ENCODE data around the gene IGF2BP3. TPM values are rescaled to one million over a fixed set of nuclear protein-coding genes. Genes with fewer than 3 reads are reported as not detected.

The IGF2BP3 gene
- total RNA-seq, 1 donor from 2014 or later: 1.2 TPM

DNA sequence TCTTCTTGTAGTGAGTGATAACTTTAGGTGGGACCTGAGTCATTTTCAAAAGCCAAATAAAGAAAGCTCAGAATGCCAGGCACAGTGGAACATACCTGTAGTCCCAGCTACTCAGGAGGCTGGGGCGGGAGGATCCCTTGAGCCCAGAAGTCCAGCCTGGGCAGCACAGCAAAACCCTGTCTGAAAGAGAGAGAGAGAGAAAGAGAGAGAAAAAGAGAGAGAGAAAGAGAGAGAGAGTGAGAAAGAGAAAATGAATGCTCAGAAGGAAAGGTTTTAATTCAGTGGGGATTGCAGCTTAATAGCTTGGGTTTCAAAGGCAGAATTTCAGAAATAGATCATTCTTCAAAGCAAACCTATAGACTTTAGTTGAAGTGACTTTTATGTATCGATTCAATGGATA lies 198.0 kb downstream of the IGF2BP3 start:
- no peak for DNase-seq (ENCODE audit: low spot score)

- DNase-seq (ENCODE audit: low spot score): no peak
These were observed 201.5 kb downstream of the IGF2BP3 start for GRCh38 chr7:23268746-23269145.

GRCh38 chr7:23268167-23268566 lies 202.1 kb downstream of the IGF2BP3 start:
- no peak for DNase-seq (ENCODE audit: low spot score)

GRCh38 chr7:23267357-23267756 lies 202.9 kb downstream of the IGF2BP3 start:
- no peak for DNase-seq (ENCODE audit: low spot score)

DNA sequence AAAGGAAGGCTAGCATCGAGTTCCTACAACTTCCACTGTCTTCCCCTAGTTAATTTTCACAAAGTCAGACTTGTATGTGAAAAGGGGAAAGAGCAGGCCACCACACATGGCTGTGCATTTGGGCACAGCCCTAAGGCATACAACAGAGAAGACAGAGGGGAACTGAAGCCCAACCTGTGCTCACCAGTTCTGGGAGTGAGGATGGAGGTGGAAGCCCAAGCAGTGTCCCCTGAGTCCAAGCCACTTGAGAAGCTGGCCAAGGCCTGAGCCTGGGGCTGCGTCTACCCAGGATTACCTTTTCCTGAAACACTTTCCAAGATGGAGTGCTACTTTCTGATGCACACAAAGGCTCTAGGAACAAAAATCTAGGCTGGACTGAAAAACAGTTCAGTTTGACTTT lies 203.4 kb downstream of the IGF2BP3 start:
- no peak for DNase-seq (ENCODE audit: low spot score)

GRCh38 chr7:23264916-23265458 lies 205.3 kb downstream of the IGF2BP3 start:
- DNase-seq (ENCODE audit: low spot score): no peak

- no peak for DNase-seq (ENCODE audit: low spot score)
These were observed 208.3 kb downstream of the IGF2BP3 start for GRCh38 chr7:23261843-23262452.

- DNase-seq (ENCODE audit: low spot score): no peak
These were observed 209.9 kb downstream of the IGF2BP3 start for GRCh38 chr7:23260371-23260770.

Other genes with a start within 250 kb of the IGF2BP3 start
- gene GPNMB, start 223.7 kb downstream of the IGF2BP3 start, total RNA-seq: 183 TPM
- 56.2 TPM for gene MALSU1, start 171.2 kb downstream of the IGF2BP3 start, total RNA-seq
- gene TRA2A, start 61.5 kb upstream of the IGF2BP3 start, total RNA-seq: 55.6 TPM
- gene CCDC126, start 126.9 kb upstream of the IGF2BP3 start, total RNA-seq: 9.9 TPM
- gene FAM221A, start 209.7 kb upstream of the IGF2BP3 start, total RNA-seq: 6.2 TPM
- gene STK31, start 239.7 kb upstream of the IGF2BP3 start, total RNA-seq: 0.10 TPM

All from mesenteric fat pad (tissue), 1 donor.